ENCODE measurements around the gene B4GALT1. TPM values are rescaled to one million over a fixed set of nuclear protein-coding genes. Genes with fewer than 3 reads are reported as not detected.

Gene B4GALT1
- total RNA-seq, 1 donor from 2014 or later = 118 TPM

DNA sequence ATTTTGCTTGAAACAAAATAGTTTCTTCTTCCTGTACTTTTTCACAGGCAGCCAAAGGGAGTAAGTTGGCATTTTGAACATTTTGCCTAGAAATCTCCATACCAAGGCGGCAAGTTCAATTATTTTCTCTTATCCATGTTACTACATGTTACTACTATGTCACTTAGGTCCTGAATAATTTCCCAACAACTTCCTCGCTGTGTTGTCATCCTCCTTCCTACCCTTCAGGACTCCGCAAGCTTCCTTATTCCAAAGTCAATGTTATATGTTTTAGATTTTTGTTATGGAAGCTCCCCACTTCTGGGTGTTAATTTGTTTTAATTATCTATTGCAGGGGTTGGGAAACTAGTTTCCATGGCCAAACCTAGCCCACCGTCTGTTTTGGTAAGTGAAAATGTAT is 9.9 kb upstream of the B4GALT1 start:
- peak overlapping the region; percentile 12 for H3K27ac Mint-ChIP-seq
- POLR2A ChIA-PET = interaction anchor here (0.9 to 1.5 kb wide), 4 partner anchors 10 to 49 kb away, joined by 3 to 4 read pairs (median 3); partner anchors contain the start of gene B4GALT1
- peaks cover 11% of the 10 kb centered on the region for H3K4me1 Mint-ChIP-seq
- no peak for DNase-seq
- TF ChIP-seq, protein P1, sequence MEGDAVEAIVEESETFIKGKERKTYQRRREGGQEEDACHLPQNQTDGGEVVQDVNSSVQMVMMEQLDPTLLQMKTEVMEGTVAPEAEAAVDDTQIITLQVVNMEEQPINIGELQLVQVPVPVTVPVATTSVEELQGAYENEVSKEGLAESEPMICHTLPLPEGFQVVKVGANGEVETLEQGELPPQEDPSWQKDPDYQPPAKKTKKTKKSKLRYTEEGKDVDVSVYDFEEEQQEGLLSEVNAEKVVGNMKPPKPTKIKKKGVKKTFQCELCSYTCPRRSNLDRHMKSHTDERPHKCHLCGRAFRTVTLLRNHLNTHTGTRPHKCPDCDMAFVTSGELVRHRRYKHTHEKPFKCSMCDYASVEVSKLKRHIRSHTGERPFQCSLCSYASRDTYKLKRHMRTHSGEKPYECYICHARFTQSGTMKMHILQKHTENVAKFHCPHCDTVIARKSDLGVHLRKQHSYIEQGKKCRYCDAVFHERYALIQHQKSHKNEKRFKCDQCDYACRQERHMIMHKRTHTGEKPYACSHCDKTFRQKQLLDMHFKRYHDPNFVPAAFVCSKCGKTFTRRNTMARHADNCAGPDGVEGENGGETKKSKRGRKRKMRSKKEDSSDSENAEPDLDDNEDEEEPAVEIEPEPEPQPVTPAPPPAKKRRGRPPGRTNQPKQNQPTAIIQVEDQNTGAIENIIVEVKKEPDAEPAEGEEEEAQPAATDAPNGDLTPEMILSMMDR (IDR thresholded peaks at IDR 0.05) = no peak
- no peak overlapping the region for H3K4me3 Mint-ChIP-seq
- CTCF ChIA-PET = interaction anchor here (0.7 kb wide), 1 partner anchor 49 kb away, joined by 3 read pairs; no protein-coding TSS in a partner anchor
- H3K36me3 Mint-ChIP-seq (ENCODE audit: low read depth) = no peaks in the 10 kb centered on the region
- H3K27me3 Mint-ChIP-seq = no peaks in the 10 kb centered on the region
- no peak for ATAC-seq (ENCODE audit: low read depth)
- intact Hi-C loops (cut with micrococcal nuclease) = loop anchor here (2.0 kb wide), 1 partner anchor 16 kb away; no protein-coding TSS in a partner anchor
- no peaks in the 10 kb centered on the region for H3K9me3 Mint-ChIP-seq

DNA sequence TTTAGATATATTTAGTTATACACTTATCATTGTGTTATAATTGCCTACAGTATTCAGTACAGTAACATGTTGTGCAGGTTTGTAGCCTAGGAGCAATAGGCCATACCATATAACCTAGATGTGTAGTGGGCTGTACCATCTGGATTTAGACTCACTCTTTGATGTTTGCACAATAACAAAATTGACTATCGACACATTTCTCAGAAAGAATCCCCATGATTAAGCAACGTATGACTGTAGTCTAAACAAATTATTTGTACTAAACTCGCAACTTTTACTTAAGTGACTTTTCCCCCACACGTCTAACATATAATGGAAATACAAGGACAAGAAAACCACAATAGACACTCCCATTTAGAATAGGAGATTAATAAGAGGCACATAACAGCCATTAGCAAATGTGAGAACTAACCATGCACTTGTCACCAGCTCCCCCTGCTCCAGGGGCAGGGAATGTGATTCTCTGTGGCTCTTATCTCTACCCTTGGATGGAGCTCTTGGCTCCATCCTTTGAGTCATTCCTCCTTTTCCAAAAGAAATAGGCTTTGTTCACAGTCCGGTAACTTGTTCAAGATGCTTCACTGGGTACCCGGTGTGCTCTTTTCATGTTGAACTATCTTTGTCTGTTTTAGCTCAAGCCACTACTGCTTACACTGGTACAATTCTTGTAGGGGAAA is 8.7 kb upstream of the B4GALT1 start:
- Mint-ChIP-seq H3K4me3 (no peak overlapping the region), H3K36me3 (ENCODE audit: low read depth) (no peaks in the 10 kb centered on the region), H3K9me3 (no peaks in the 10 kb centered on the region), H3K4me1 (peaks cover 15% of the 10 kb centered on the region), H3K27ac (no peak overlapping the region), H3K27me3 (no peaks in the 10 kb centered on the region)
- ChIA-PET POLR2A (no interaction called here), CTCF (no interaction called here)
- ATAC-seq (ENCODE audit: low read depth) (no peak), DNase-seq (no peak)
- TF ChIP-seq, protein P1 (IDR thresholded peaks at IDR 0.05) = no peak
- intact Hi-C loops (cut with micrococcal nuclease) = loop anchor here (2.0 kb wide), 1 partner anchor 17 kb away; no protein-coding TSS in a partner anchor

DNA sequence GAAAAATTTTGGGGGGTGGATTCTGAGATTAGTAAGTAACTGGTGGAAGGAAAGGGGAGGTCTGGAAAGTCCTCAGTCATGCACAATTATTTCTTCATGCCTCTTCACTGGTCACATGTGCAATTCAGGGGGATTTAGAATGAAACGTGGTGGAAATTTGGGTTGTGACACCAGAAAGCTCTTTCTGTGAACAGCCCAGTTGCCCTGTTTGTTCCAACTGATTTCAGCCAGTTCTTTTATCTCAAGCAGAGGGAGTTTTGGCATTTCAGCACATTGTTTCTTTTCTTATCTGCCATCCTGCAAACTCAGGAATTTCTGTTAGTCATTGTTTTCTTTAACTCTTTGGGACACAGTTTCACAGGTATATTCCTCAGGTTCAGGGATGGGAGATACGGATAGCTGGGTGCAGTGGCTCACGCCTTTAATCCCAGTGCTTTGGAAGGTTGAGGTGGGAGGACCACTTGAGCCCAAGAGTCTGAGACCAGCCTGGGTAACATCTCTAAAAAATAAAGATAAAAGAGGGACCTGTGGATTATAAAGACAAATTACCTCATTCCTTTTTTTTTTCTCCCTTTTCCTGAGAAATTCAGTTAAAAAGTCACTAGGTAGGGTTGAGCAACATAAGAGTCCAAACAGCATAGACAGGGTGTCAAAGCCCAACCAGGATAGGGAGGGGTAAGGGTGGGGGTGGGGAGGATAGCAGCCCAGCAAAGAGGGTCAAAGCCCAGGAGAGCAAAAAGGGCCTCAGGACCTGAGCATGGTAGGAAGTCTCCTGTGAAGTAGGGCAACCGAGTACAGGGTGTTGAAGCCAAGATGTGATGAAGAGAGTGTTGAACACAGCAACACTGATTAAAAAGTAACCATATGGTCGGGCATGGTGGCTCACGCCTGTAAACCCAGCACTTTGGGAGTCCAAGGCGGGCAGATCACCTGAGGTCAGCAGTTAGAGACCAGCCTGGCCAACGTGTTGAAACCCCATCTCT is 5.4 kb upstream of the B4GALT1 start:
- intact Hi-C loops (cut with micrococcal nuclease) = no loop called here
- H3K36me3 Mint-ChIP-seq (ENCODE audit: low read depth) = no peaks in the 10 kb centered on the region
- ChIA-PET CTCF (interaction anchor here (0.7 to 2.4 kb wide), 4 partner anchors 37 to 92 kb away, joined by 3 to 23 read pairs (median 6); no protein-coding TSS in a partner anchor), POLR2A (interaction anchor here (18.9 kb wide), 1 partner anchor 29 kb away, joined by 593 read pairs; no protein-coding TSS in a partner anchor)
- H3K4me1 Mint-ChIP-seq = peaks cover 31% of the 10 kb centered on the region
- DNase-seq = no peak
- ATAC-seq (ENCODE audit: low read depth) = no peak
- TF ChIP-seq, protein P1 (IDR thresholded peaks at IDR 0.05) = no peak
- H3K9me3 Mint-ChIP-seq = no peaks in the 10 kb centered on the region
- no peak overlapping the region for H3K4me3 Mint-ChIP-seq
- H3K27me3 Mint-ChIP-seq = no peaks in the 10 kb centered on the region
- H3K27ac Mint-ChIP-seq = no peak overlapping the region

DNA sequence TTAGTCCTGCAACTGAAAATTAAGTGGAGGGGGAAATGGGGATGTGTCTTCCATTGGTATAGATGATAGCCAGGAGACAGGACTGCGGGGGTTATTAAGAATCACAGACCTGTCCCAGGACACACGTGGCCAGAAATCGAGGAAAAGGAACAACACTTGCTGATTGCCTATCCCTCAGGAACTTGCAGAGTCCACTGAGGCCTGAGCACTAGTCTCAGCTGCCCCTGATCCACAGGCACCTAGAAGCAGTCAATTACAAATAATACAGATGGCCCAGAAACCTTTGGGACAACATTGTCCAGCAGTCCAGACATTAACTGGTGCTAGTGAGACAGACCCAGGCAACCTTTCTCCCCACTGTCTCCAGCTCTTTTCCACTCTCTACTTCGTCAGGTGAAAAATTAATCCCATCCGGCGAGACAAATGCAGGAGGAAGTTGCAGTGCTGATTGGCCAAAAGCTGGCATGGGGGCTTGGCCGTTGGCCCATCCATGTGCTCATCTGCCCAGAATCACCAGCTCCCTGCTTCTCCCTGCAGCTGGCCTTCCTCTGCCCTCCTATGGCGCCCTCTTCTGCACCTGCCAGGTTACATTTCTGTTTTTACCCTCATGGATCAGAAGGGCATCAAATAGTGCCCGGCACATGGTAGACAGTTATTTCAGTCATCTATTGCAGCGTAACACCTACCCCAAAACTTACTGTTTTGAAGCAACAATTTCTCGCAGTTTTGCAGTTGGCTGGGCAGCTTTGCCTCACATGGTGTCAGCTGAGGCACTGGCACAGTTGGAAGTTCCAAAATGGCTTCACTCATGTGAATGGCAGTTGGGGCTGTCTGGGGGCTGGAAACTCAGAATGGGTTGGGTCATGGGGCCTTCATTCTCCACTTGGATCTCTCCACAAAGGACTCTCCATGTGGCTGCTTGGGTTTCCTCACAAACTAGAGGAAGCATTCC is 3.6 kb upstream of the B4GALT1 start:
- no peak overlapping the region for H3K4me3 Mint-ChIP-seq

More for the DNA sequence above, 3.6 kb upstream of the B4GALT1 start:
- DNase-seq = no peak
- H3K36me3 Mint-ChIP-seq (ENCODE audit: low read depth) = peaks cover 8% of the 10 kb centered on the region
- no peaks in the 10 kb centered on the region for H3K9me3 Mint-ChIP-seq
- ATAC-seq (ENCODE audit: low read depth) = no peak
- H3K4me1 Mint-ChIP-seq = peaks cover 30% of the 10 kb centered on the region
- intact Hi-C loops (cut with micrococcal nuclease) = loop anchor here (1.0 kb wide), 1 partner anchor 89 kb away; no protein-coding TSS in a partner anchor
- no peaks in the 10 kb centered on the region for H3K27me3 Mint-ChIP-seq
- TF ChIP-seq, protein P1 (IDR thresholded peaks at IDR 0.05) = no peak
- POLR2A ChIA-PET = interaction anchor here (0.5 to 18.9 kb wide), 8 partner anchors 9 to 88 kb away, joined by 3 to 593 read pairs (median 4); no protein-coding TSS in a partner anchor
- H3K27ac Mint-ChIP-seq = no peak overlapping the region
- CTCF ChIA-PET = interaction anchor here (0.6 to 2.4 kb wide), 16 partner anchors 10 to 92 kb away, joined by 3 to 23 read pairs (median 5); no protein-coding TSS in a partner anchor

All from activated B cell treated with CpG ODN at 0.5 μM for 24 hours (primary cell).